ENCODE results near the gene RASIP1.

The RASIP1 gene

GRCh38 chr19:48779636-48780035, 39.2 kb upstream of the RASIP1 start:
- intact Hi-C loops (cut with DNase I; ENCODE audit: low total_unique reads): no loop called here
- no peaks in the 10 kb centered on the region for H3K9me3 ChIP-seq
- no peaks in the 10 kb centered on the region for H3K27me3 ChIP-seq
- H3K36me3 ChIP-seq: no peaks in the 10 kb centered on the region
- no peak for DNase-seq
- TF ChIP-seq CTCF (IDR thresholded peaks at IDR 0.05): no peak
- no peak overlapping the region for H3K4me3 ChIP-seq
- no peak overlapping the region for H3K27ac ChIP-seq
- peaks cover 0 to 12% (median 4%) of the 10 kb centered on the region in 4 donors for H3K4me1 ChIP-seq

- Histone ChIP-seq H3K4me1 (peaks cover 0 to 6% (median 2%) of the 10 kb centered on the region in 4 donors), H3K9me3 (no peaks in the 10 kb centered on the region), H3K36me3 (no peaks in the 10 kb centered on the region), H3K4me3 (no peak overlapping the region), H3K27ac (no peak overlapping the region), H3K27me3 (no peaks in the 10 kb centered on the region)
- intact Hi-C loops (cut with DNase I; ENCODE audit: low total_unique reads): no loop called here
- TF ChIP-seq CTCF (IDR thresholded peaks at IDR 0.05): no peak
- DNase-seq: no peak
Measured at GRCh38 chr19:48777720-48778119, 37.3 kb upstream of the RASIP1 start.

- intact Hi-C loops (cut with DNase I; ENCODE audit: low total_unique reads): no loop called here
- no peak overlapping the region for H3K4me3 ChIP-seq
- H3K9me3 ChIP-seq: no peaks in the 10 kb centered on the region
- DNase-seq: no peak
- TF ChIP-seq CTCF (IDR thresholded peaks at IDR 0.05): no peak
- peaks cover 0 to 1% (median 0%) of the 10 kb centered on the region in 4 donors for H3K4me1 ChIP-seq
- no peaks in the 10 kb centered on the region for H3K36me3 ChIP-seq
- H3K27ac ChIP-seq: no peak overlapping the region
- no peaks in the 10 kb centered on the region for H3K27me3 ChIP-seq
Measured at GRCh38 chr19:48777139-48777538, 36.7 kb upstream of the RASIP1 start.

- no peaks in the 10 kb centered on the region for H3K9me3 ChIP-seq
- no peak overlapping the region for H3K27ac ChIP-seq
- intact Hi-C loops (cut with DNase I; ENCODE audit: low total_unique reads): no loop called here
- TF ChIP-seq CTCF (IDR thresholded peaks at IDR 0.05): no peak
- peak in 1 of 2 donors; percentile 37 for DNase-seq
- H3K36me3 ChIP-seq: no peaks in the 10 kb centered on the region
- H3K4me1 ChIP-seq: no peaks in the 10 kb centered on the region
- no peak overlapping the region for H3K4me3 ChIP-seq
- H3K27me3 ChIP-seq: peaks cover 0 to 21% of the 10 kb centered on the region in 2 donors
Measured at GRCh38 chr19:48772503-48772953, 32.1 kb upstream of the RASIP1 start.

GRCh38 chr19:48770734-48771472, 30.5 kb upstream of the RASIP1 start:
- H3K4me1 ChIP-seq: no peaks in the 10 kb centered on the region
- no peaks in the 10 kb centered on the region for H3K9me3 ChIP-seq
- H3K27me3 ChIP-seq: peaks cover 0 to 24% of the 10 kb centered on the region in 2 donors
- intact Hi-C loops (cut with DNase I; ENCODE audit: low total_unique reads): loop anchor here (2.0 kb wide), 1 partner anchor 74 kb away; no protein-coding TSS in a partner anchor
- TF ChIP-seq CTCF (IDR thresholded peaks at IDR 0.05): no peak
- no peaks in the 10 kb centered on the region for H3K36me3 ChIP-seq
- no peak for DNase-seq
- H3K4me3 ChIP-seq: no peak overlapping the region
- no peak overlapping the region for H3K27ac ChIP-seq

All from tibial artery (tissue), 4 donors.